ENCODE results near the gene TGFBR1.

The TGFBR1 gene

GRCh38 chr9:99134893-99135341, 30.0 kb downstream of the TGFBR1 start:
- no peak overlapping the region for H3K4me2 ChIP-seq (ENCODE audit: low read depth, low read length)
- no peaks in the 10 kb centered on the region for H3F3A ChIP-seq (ENCODE audit: insufficient read depth, low read length)
- no peaks in the 10 kb centered on the region for H3K79me2 ChIP-seq (ENCODE audit: low read length)
- H2AFZ ChIP-seq (ENCODE audit: low read length), result no peak overlapping the region
- H3K27me3 ChIP-seq (replicated peaks; ENCODE audit: insufficient read depth, low read length), result no peaks in the 10 kb centered on the region
- H3K36me3 ChIP-seq (replicated peaks; ENCODE audit: insufficient read depth, low read length), result no peaks in the 10 kb centered on the region
- no peak overlapping the region for H3K9ac ChIP-seq (ENCODE audit: low read length)
- TF ChIP-seq EZH2phosphoT487 (IDR thresholded peaks at IDR 0.05; ENCODE audit: low read length), result no peak
- TF ChIP-seq, protein P1, sequence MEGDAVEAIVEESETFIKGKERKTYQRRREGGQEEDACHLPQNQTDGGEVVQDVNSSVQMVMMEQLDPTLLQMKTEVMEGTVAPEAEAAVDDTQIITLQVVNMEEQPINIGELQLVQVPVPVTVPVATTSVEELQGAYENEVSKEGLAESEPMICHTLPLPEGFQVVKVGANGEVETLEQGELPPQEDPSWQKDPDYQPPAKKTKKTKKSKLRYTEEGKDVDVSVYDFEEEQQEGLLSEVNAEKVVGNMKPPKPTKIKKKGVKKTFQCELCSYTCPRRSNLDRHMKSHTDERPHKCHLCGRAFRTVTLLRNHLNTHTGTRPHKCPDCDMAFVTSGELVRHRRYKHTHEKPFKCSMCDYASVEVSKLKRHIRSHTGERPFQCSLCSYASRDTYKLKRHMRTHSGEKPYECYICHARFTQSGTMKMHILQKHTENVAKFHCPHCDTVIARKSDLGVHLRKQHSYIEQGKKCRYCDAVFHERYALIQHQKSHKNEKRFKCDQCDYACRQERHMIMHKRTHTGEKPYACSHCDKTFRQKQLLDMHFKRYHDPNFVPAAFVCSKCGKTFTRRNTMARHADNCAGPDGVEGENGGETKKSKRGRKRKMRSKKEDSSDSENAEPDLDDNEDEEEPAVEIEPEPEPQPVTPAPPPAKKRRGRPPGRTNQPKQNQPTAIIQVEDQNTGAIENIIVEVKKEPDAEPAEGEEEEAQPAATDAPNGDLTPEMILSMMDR (IDR thresholded peaks at IDR 0.05; ENCODE audit: low read length), result no peak
- TF ChIP-seq EZH2 (optimal IDR thresholded peaks at IDR 0.05; ENCODE audit: low read depth, low read length), result no peak
- no peaks in the 10 kb centered on the region for H3K9me2 ChIP-seq (replicated peaks; ENCODE audit: insufficient read depth, low read length)
- no peak overlapping the region for H3K27ac ChIP-seq (ENCODE audit: low read length)
- H4K20me1 ChIP-seq (ENCODE audit: insufficient read depth, low read length), result no peaks in the 10 kb centered on the region
- H3K9me3 ChIP-seq (replicated peaks; ENCODE audit: insufficient read depth, low read length), result no peaks in the 10 kb centered on the region
- 0 out of 2 replicates have a peak, but pooled peaks cover 5% of the 10 kb centered on the region for H3K4me1 ChIP-seq (ENCODE audit: low read length)
- no peak for DNase-seq
- H3K4me3 ChIP-seq (ENCODE audit: low read length), result no peak overlapping the region

GRCh38 chr9:99135456-99135855, 30.5 kb downstream of the TGFBR1 start:
- H3K4me3 ChIP-seq (ENCODE audit: low read length), result no peak overlapping the region
- H2AFZ ChIP-seq (ENCODE audit: low read length), result no peak overlapping the region
- H3K9ac ChIP-seq (ENCODE audit: low read length), result no peak overlapping the region
- H3K4me2 ChIP-seq (ENCODE audit: low read depth, low read length), result no peak overlapping the region
- H3K79me2 ChIP-seq (ENCODE audit: low read length), result no peaks in the 10 kb centered on the region
- 0 out of 2 replicates have a peak, but pooled peaks cover 5% of the 10 kb centered on the region for H3K4me1 ChIP-seq (ENCODE audit: low read length)
- TF ChIP-seq EZH2 (optimal IDR thresholded peaks at IDR 0.05; ENCODE audit: low read depth, low read length), result no peak
- no peak for TF ChIP-seq EZH2phosphoT487 (IDR thresholded peaks at IDR 0.05; ENCODE audit: low read length)
- TF ChIP-seq, protein P1 (IDR thresholded peaks at IDR 0.05; ENCODE audit: low read length), result no peak
- no peak overlapping the region for H3K27ac ChIP-seq (ENCODE audit: low read length)
- no peaks in the 10 kb centered on the region for H3K27me3 ChIP-seq (replicated peaks; ENCODE audit: insufficient read depth, low read length)
- H3F3A ChIP-seq (ENCODE audit: insufficient read depth, low read length), result no peaks in the 10 kb centered on the region
- H3K9me3 ChIP-seq (replicated peaks; ENCODE audit: insufficient read depth, low read length), result no peaks in the 10 kb centered on the region
- no peaks in the 10 kb centered on the region for H3K9me2 ChIP-seq (replicated peaks; ENCODE audit: insufficient read depth, low read length)
- H4K20me1 ChIP-seq (ENCODE audit: insufficient read depth, low read length), result no peaks in the 10 kb centered on the region
- DNase-seq, result no peak
- no peaks in the 10 kb centered on the region for H3K36me3 ChIP-seq (replicated peaks; ENCODE audit: insufficient read depth, low read length)

- no peak overlapping the region for H3K4me3 ChIP-seq (ENCODE audit: low read length)
These were observed 32.3 kb downstream of the TGFBR1 start for GRCh38 chr9:99137225-99137624.

More at GRCh38 chr9:99137225-99137624, 32.3 kb downstream of the TGFBR1 start:
- H3K9me3 ChIP-seq (replicated peaks; ENCODE audit: insufficient read depth, low read length), result no peaks in the 10 kb centered on the region
- H3K79me2 ChIP-seq (ENCODE audit: low read length), result no peaks in the 10 kb centered on the region
- H3K9me2 ChIP-seq (replicated peaks; ENCODE audit: insufficient read depth, low read length), result no peaks in the 10 kb centered on the region
- TF ChIP-seq EZH2 (optimal IDR thresholded peaks at IDR 0.05; ENCODE audit: low read depth, low read length) (no peak), EZH2phosphoT487 (IDR thresholded peaks at IDR 0.05; ENCODE audit: low read length) (no peak)
- TF ChIP-seq, protein P1 (IDR thresholded peaks at IDR 0.05; ENCODE audit: low read length), result no peak
- no peaks in the 10 kb centered on the region for H3K36me3 ChIP-seq (replicated peaks; ENCODE audit: insufficient read depth, low read length)
- no peak overlapping the region for H3K27ac ChIP-seq (ENCODE audit: low read length)
- no peak for DNase-seq
- H3K27me3 ChIP-seq (replicated peaks; ENCODE audit: insufficient read depth, low read length), result no peaks in the 10 kb centered on the region
- H2AFZ ChIP-seq (ENCODE audit: low read length), result no peak overlapping the region
- H4K20me1 ChIP-seq (ENCODE audit: insufficient read depth, low read length), result no peaks in the 10 kb centered on the region
- H3K9ac ChIP-seq (ENCODE audit: low read length), result no peak overlapping the region
- H3F3A ChIP-seq (ENCODE audit: insufficient read depth, low read length), result no peaks in the 10 kb centered on the region
- 0 out of 2 replicates have a peak, but pooled peaks cover 5% of the 10 kb centered on the region for H3K4me1 ChIP-seq (ENCODE audit: low read length)
- H3K4me2 ChIP-seq (ENCODE audit: low read depth, low read length), result no peak overlapping the region

All from MM.1S (cell line).